Bronchial epithelial cell (primary cell): Measurements from ENCODE around the gene SCO2. TPM values are rescaled to one million over a fixed set of nuclear protein-coding genes. Genes with fewer than 3 reads are reported as not detected.

Experiments used
- DNase-seq: peaks from one replicate; pipeline ENCODE4 v3.0.0-alpha.2; 2010; ENCODE audit warnings: low read depth
- FAIRE-seq: peaks from 2 replicates; lab custom pipeline; 2011; peaks lifted over from hg19 to GRCh38; lab: Jason Lieb, UNC
- H3K27me3 ChIP-seq: 2 replicates; pipeline ENCODE4 v1.5.1; 2011; ENCODE audit warnings: low read length; ENCODE audit not compliant: control insufficient read depth, insufficient read depth
- H3K36me3 ChIP-seq: 2 replicates; pipeline ENCODE4 v1.5.1; 2011; ENCODE audit warnings: low read length; ENCODE audit not compliant: control insufficient read depth, insufficient read depth
- H3K4me3 ChIP-seq: 2 replicates; pipeline ENCODE4 v1.5.1; 2011; ENCODE audit warnings: mild to moderate bottlenecking, low read depth, low read length, control low read depth
- CTCF ChIP-seq: IDR thresholded peaks from 2 replicates; pipeline ENCODE4 v1.5.1; 2011; ENCODE audit warnings: mild to moderate bottlenecking, moderate library complexity, low read length, control low read depth, inconsistent platforms; ENCODE audit not compliant: insufficient read depth, severe bottlenecking
- total RNA-seq: library from RNA; depleted of rRNA; stranded (reverse); fragments of >200 nt; gene quantifications from 2 replicates; pipeline ENCODE4 v1.2.1, GENCODE V29; 2014

SCO2 gene, protein sequence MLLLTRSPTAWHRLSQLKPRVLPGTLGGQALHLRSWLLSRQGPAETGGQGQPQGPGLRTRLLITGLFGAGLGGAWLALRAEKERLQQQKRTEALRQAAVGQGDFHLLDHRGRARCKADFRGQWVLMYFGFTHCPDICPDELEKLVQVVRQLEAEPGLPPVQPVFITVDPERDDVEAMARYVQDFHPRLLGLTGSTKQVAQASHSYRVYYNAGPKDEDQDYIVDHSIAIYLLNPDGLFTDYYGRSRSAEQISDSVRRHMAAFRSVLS
- total RNA-seq, result 2.0 and 2.1 TPM in 2 replicates

- DNase-seq (peak; percentile 87), FAIRE-seq (no peak)
- Histone ChIP-seq H3K27me3 (no peaks in the 10 kb centered on the region), H3K36me3 (peaks cover 18% of the 10 kb centered on the region), H3K4me3 (peak within 1 kb of the TSS; percentile 79)
- TF ChIP-seq CTCF, result peak; percentile 65
Measured at GRCh38 chr22:50525104-50525857, at the start of gene SCO2. SCO2 (minus strand) TSS chr22:50525598; CDS start chr22:50524411, 1,187 bp downstream.

- no peak for DNase-seq
- Histone ChIP-seq H3K36me3 (peaks cover 3% of the 10 kb centered on the region), H3K4me3 (no peak overlapping the region), H3K27me3 (no peaks in the 10 kb centered on the region)
- no peak for TF ChIP-seq CTCF
- peak; percentile 70 for FAIRE-seq
Measured at GRCh38 chr22:50574383-50574755, 49.0 kb upstream of the SCO2 start.

- Histone ChIP-seq H3K27me3 (no peaks in the 10 kb centered on the region), H3K36me3 (peaks cover 1% of the 10 kb centered on the region), H3K4me3 (no peak overlapping the region)
- TF ChIP-seq CTCF, result no peak
- no peak for DNase-seq
- no peak for FAIRE-seq
Measured at GRCh38 chr22:50573491-50574382, 48.3 kb upstream of the SCO2 start.

- no peak for DNase-seq
- TF ChIP-seq CTCF, result no peak
- Histone ChIP-seq H3K4me3 (no peak overlapping the region), H3K27me3 (no peaks in the 10 kb centered on the region), H3K36me3 (peaks cover 1% of the 10 kb centered on the region)
- no peak for FAIRE-seq
Measured at GRCh38 chr22:50572965-50573364, 47.6 kb upstream of the SCO2 start.

- Histone ChIP-seq H3K36me3 (peaks cover 1% of the 10 kb centered on the region), H3K27me3 (no peaks in the 10 kb centered on the region), H3K4me3 (no peak overlapping the region)
- no peak for FAIRE-seq
- TF ChIP-seq CTCF, result no peak
- no peak for DNase-seq
Measured at GRCh38 chr22:50571264-50572175, 46.1 kb upstream of the SCO2 start.
